H1 (cell line): Measurements from ENCODE around the gene P3H4. TPM values are rescaled to one million over a fixed set of nuclear protein-coding genes. Genes with fewer than 3 reads are reported as not detected.

Source experiments
- CTCF ChIA-PET: fragments of 300-600 bp; sonication (Branson Sonifier 250); formaldehyde crosslinking; loops from one replicate; lab custom pipeline; 2021; ENCODE audit not compliant: partially characterized antibody; lab: Charles Lee
- POLR2A ChIA-PET: fragments of 300-600 bp; sonication (Branson Sonifier 250); formaldehyde crosslinking; loops from one replicate; lab custom pipeline; 2021; ENCODE audit warnings: inconsistent platforms; ENCODE audit not compliant: partially characterized antibody; lab: Charles Lee
- DNase-seq, 2 experiments: peaks; one replicate each; pipeline versions ENCODE4 v3.0.0 to v3.0.0-alpha.2; 2010 to 2022; ENCODE audit warnings: low spot score in 2 of 2, low read depth in 1 of 2, mixed read lengths in 1 of 2
- FAIRE-seq: peaks from 2 replicates; lab custom pipeline; 2011; peaks lifted over from hg19 to GRCh38; lab: Jason Lieb, UNC
- H2AFZ ChIP-seq: 2 replicates; pipeline ENCODE4 v1.8.1; 2012; ENCODE audit warnings: low read length, inconsistent platforms
- H2AK5ac ChIP-seq: 2 replicates; pipeline ENCODE4 v1.6.1; 2013; ENCODE audit warnings: low read depth, low read length
- H2BK120ac ChIP-seq: replicated peaks from 2 replicates; pipeline ENCODE3; 2013; ENCODE audit warnings: low read depth, low read length, inconsistent platforms
- H2BK12ac ChIP-seq: 2 replicates; pipeline ENCODE4 v1.6.1; 2013; ENCODE audit warnings: low read depth, low read length
- H2BK15ac ChIP-seq: 2 replicates; pipeline ENCODE4 v1.6.1; 2013; ENCODE audit warnings: low read length
- H2BK20ac ChIP-seq: 2 replicates; pipeline ENCODE4 v1.6.1; 2013; ENCODE audit warnings: low read length
- H2BK5ac ChIP-seq: 2 replicates; pipeline ENCODE4 v1.6.1; 2013; ENCODE audit warnings: low read depth, low read length
- H3K14ac ChIP-seq: 2 replicates; pipeline ENCODE4 v1.6.1; 2013; ENCODE audit warnings: inconsistent platforms; ENCODE audit not compliant: insufficient read length
- H3K18ac ChIP-seq: 2 replicates; pipeline ENCODE4 v1.6.1; 2013; ENCODE audit warnings: low read length; ENCODE audit errors: extremely low read depth
- H3K23ac ChIP-seq: 2 replicates; pipeline ENCODE4 v1.6.1; 2013; ENCODE audit warnings: inconsistent platforms; ENCODE audit not compliant: insufficient read length
- H3K23me2 ChIP-seq: 2 replicates; pipeline ENCODE4 v1.6.1; 2013; ENCODE audit warnings: low read depth, low read length
- H3K27ac ChIP-seq: 2 replicates; pipeline ENCODE4 v1.6.1; 2011; ENCODE audit warnings: low read depth, low read length, inconsistent platforms
- H3K27me3 ChIP-seq, 4 experiments: replicated peaks in 1 of 4; 1 replicate in 1 of 4; 2 replicates in 3 of 4; pipeline versions ENCODE4 v1.6.1 to v1.8.1; 2011 to 2013; ENCODE audit warnings: low read length in 3 of 4, mild to moderate bottlenecking in 3 of 4, inconsistent platforms in 2 of 4, mixed read lengths in 2 of 4, moderate library complexity in 1 of 4; ENCODE audit not compliant: control insufficient read depth in 3 of 4, insufficient read depth in 3 of 4; ENCODE audit errors: extremely low read depth in 1 of 4
- H3K36me3 ChIP-seq, 4 experiments: 2 replicates each; pipeline versions ENCODE4 v1.6.1 to v1.8.1; 2011 to 2013; ENCODE audit warnings: mild to moderate bottlenecking in 4 of 4, low read length in 3 of 4, moderate library complexity in 2 of 4, control low read depth in 1 of 4, inconsistent platforms in 1 of 4; ENCODE audit not compliant: insufficient read depth in 4 of 4, control insufficient read depth in 2 of 4
- H3K4ac ChIP-seq: replicated peaks from 2 replicates; pipeline ENCODE3; 2013; ENCODE audit warnings: low read length, low read depth, mixed read lengths, inconsistent platforms; ENCODE audit not compliant: insufficient read length
- H3K4me1 ChIP-seq, 4 experiments: replicated peaks in 1 of 4; 1 replicate in 1 of 4; 2 replicates in 3 of 4; pipeline versions ENCODE4 v1.6.1 to v1.8.1; 2011 to 2013; ENCODE audit warnings: low read length in 3 of 4, inconsistent platforms in 2 of 4, mixed read lengths in 1 of 4; ENCODE audit not compliant: insufficient read depth in 4 of 4, control insufficient read depth in 3 of 4
- H3K4me2 ChIP-seq, 2 experiments: 2 replicates each; pipeline versions ENCODE4 v1.6.1 to v1.8.1; 2011 to 2013; ENCODE audit warnings: low read depth in 2 of 2, low read length in 2 of 2, control low read depth in 1 of 2, inconsistent platforms in 1 of 2, mild to moderate bottlenecking in 1 of 2; ENCODE audit not compliant: insufficient read depth in 1 of 2
- H3K4me3 ChIP-seq, 4 experiments: fragments of 200-600, 300-600 bp in 1 of 4; sonication (generic), shearing (Covaris generic), sonication (Bioruptor Twin) in 1 of 4; 2 replicates each; pipeline versions ENCODE4 v1.5.1 to v1.8.1; 2011 to 2016; ENCODE audit warnings: low read length in 4 of 4, low read depth in 3 of 4, control low read depth in 2 of 4, inconsistent platforms in 2 of 4, mild to moderate bottlenecking in 2 of 4, mixed read lengths in 1 of 4, moderate library complexity in 1 of 4; ENCODE audit not compliant: insufficient read depth in 2 of 4; ENCODE audit errors: extremely low read depth in 1 of 4
- H3K56ac ChIP-seq: replicated peaks from 2 replicates; pipeline ENCODE3; 2013; ENCODE audit warnings: low read depth, mild to moderate bottlenecking, mixed read lengths, low read length, inconsistent platforms; ENCODE audit not compliant: insufficient read length
- H3K79me1 ChIP-seq: 2 replicates; pipeline ENCODE4 v1.6.1; 2013; ENCODE audit warnings: low read depth, low read length, control low read depth
- H3K79me2 ChIP-seq, 2 experiments: 2 replicates each; pipeline versions ENCODE4 v1.6.1 to v1.8.1; 2012 to 2013; ENCODE audit warnings: low read length in 2 of 2, mild to moderate bottlenecking in 2 of 2, inconsistent platforms in 1 of 2; ENCODE audit not compliant: insufficient read depth in 2 of 2, control insufficient read depth in 1 of 2
- H3K9ac ChIP-seq, 4 experiments: replicated peaks in 1 of 4; 1 replicate in 1 of 4; 2 replicates in 3 of 4; pipeline versions ENCODE4 v1.6.1 to v1.8.1; 2011 to 2013; ENCODE audit warnings: low read depth in 3 of 4, low read length in 3 of 4, control low read depth in 2 of 4, mild to moderate bottlenecking in 2 of 4, moderate library complexity in 2 of 4, inconsistent platforms in 1 of 4; ENCODE audit errors: extremely low read depth in 1 of 4
- H3K9me3 ChIP-seq, 2 experiments: 2 replicates each; pipeline versions ENCODE4 v1.6.1 to v1.8.1; 2012 to 2013; ENCODE audit warnings: mild to moderate bottlenecking in 2 of 2, moderate library complexity in 2 of 2, control low read depth in 1 of 2, inconsistent platforms in 1 of 2, low read depth in 1 of 2, low read length in 1 of 2, mixed read lengths in 1 of 2; ENCODE audit not compliant: insufficient read depth in 2 of 2
- H4K20me1 ChIP-seq, 2 experiments: replicated peaks in 1 of 2; 2 replicates each; pipeline versions ENCODE3 to v1.8.1; 2011 to 2013; ENCODE audit warnings: inconsistent platforms in 2 of 2, low read length in 2 of 2, mild to moderate bottlenecking in 1 of 2; ENCODE audit not compliant: insufficient read depth in 2 of 2, control insufficient read depth in 1 of 2
- H4K5ac ChIP-seq: 2 replicates; pipeline ENCODE4 v1.6.1; 2013; ENCODE audit warnings: low read length, low read depth, mixed read lengths, inconsistent platforms; ENCODE audit not compliant: insufficient read length
- H4K8ac ChIP-seq: 2 replicates; pipeline ENCODE4 v1.8.0; 2013; ENCODE audit warnings: mild to moderate bottlenecking, moderate library complexity, low read length, inconsistent platforms; ENCODE audit not compliant: insufficient read depth; ENCODE audit errors: extremely low read depth
- H4K91ac ChIP-seq: replicated peaks from 2 replicates; pipeline ENCODE3; 2013; ENCODE audit warnings: low read length, mixed read lengths, inconsistent platforms; ENCODE audit not compliant: insufficient read length
- WGBS, 2 experiments: shearing (Covaris generic) in 1 of 2; methylation state at CpG; one replicate each; pipeline versions ENCODE4 v1.1.6 to v1.1.7; 2013 to 2015; ENCODE audit warnings: low lambda C conversion rate in 2 of 2, mixed read lengths in 2 of 2, inconsistent platforms in 1 of 2, low coverage in 1 of 2, missing lambda C conversion rate in 1 of 2; ENCODE audit not compliant: insufficient replicate concordance in 2 of 2, insufficient coverage in 1 of 2, insufficient read length in 1 of 2; ENCODE audit errors: extremely low coverage in 1 of 2, missing lambda C conversion rate in 1 of 2; 5-methylcytosine and 5-hydroxymethylcytosine counted together
- polyA plus RNA-seq, 7 experiments: library from polyadenylated mRNA; depleted of rRNA in 3 of 7; stranded (reverse) in 5 of 7; unstranded in 2 of 7; fragments of >200 nt in 5 of 7; fragments of 200-250 nt in 2 of 7; gene quantifications; 1 replicate in 5 of 7; 2 replicates in 1 of 7; 4 replicates in 1 of 7; pipeline versions ENCODE4 v1.2.1 to v1.2.3, GENCODE V29; 2011 to 2013; ENCODE audit warnings: missing spikeins in 2 of 7, mixed read lengths in 2 of 7
- total RNA-seq: library from RNA; stranded (reverse); fragmentation: NEBNext Ultra II Directional; extraction: Animal tissue kit (Norgen Biotek cat#: 25700); gene quantifications from 2 replicates; pipeline ENCODE4 v1.2.1, GENCODE V29; 2021

Gene P3H4
- total and polyA plus RNA-seq, 2 of the 8 experiments (the other 6 are each of a cell fraction or from before 2014, with no cell fraction given) = 23.4 to 26.7 TPM

- Histone ChIP-seq H2BK20ac (no peak overlapping the region), H2BK120ac (no peak overlapping the region), H3K79me1 (peaks cover 18% of the 10 kb centered on the region), H3K4me1 (peaks cover 0 to 31% (median 12%) of the 10 kb centered on the region in 4 experiments; a peak in 6 of 7 replicates), H2BK15ac (no peak overlapping the region; the same call in 1 of the 2 replicates), H3K27me3 (peaks cover 0 to 6% (median 3%) of the 10 kb centered on the region in 4 experiments; a peak in 4 of 7 replicates), H3K4me3 (peak overlapping the region; percentile 70 to 94 (median 81); a peak in 7 of 8 replicates), H2AFZ (no peak overlapping the region), H2AK5ac (no peak overlapping the region), H3K56ac (no peak overlapping the region), H4K91ac (peak overlapping the region; percentile 83), H3K36me3 (peaks cover 2 to 6% (median 3%) of the 10 kb centered on the region in 4 experiments; a peak in 2 of 8 replicates), H3K9me3 (peaks cover 0 to 4% of the 10 kb centered on the region in 2 experiments; a peak in 1 of 4 replicates), H4K5ac (no peak overlapping the region), H3K4ac (peak overlapping the region; percentile 47), H4K20me1 (peaks cover 0 to 16% of the 10 kb centered on the region in 2 experiments), H3K23me2 (peaks cover 21% of the 10 kb centered on the region), H2BK12ac (peak overlapping the region; percentile 80; the same call in 1 of the 2 replicates), H3K18ac (no peak overlapping the region), H3K27ac (no peak overlapping the region), H4K8ac (no peak overlapping the region), H2BK5ac (no peak overlapping the region), H3K4me2 (peak overlapping the region; percentile 94 to 95), H3K23ac (no peak overlapping the region), H3K79me2 (peaks cover 0 to 35% of the 10 kb centered on the region in 2 experiments; a peak in 2 of 4 replicates), H3K14ac (no peak overlapping the region), H3K9ac (no peak overlapping the region; a peak in 2 of 7 replicates)
- DNase-seq (no peak), FAIRE-seq (no peak)
- WGBS, 2 experiments = 90% methylated on average over 1 of the region's 1 CpG; no CpG with 5 or more reads in 1 of the 2 experiments
- POLR2A ChIA-PET = interaction anchor here (0.9 to 2.9 kb wide), 7 partner anchors 8 to 125 kb away, joined by 4 to 12 read pairs (median 6); partner anchors contain the start of gene EIF1
- CTCF ChIA-PET = interaction anchor here (1.0 to 2.9 kb wide), 6 partner anchors 9 to 46 kb away, joined by 3 to 15 read pairs (median 4); partner anchors contain the start of gene JUP
Observed at GRCh38 chr17:41814195-41814594, 2.4 kb upstream of the P3H4 start.
